NCI-H69 (cell line): ENCODE results near the gene TMX4.
A peak's percentile ranks its signal among the peaks of the same experiment; 100 is the strongest.
"Not testable (repeated sequence)": the region's sequence is repeated elsewhere in the genome, so short reads cannot be mapped to it uniquely, and the experiment has no call there.

Source experiments
- DNase-seq: peaks from one replicate; lab custom pipeline; 2025; lab: John Stamatoyannopoulos, UW

The TMX4 gene

GRCh38 chr20:7967199-7967844 lies 52.2 kb downstream of the TMX4 start:
- DNase-seq = no peak

- DNase-seq = no peak
Measured at GRCh38 chr20:7966176-7966575, 53.4 kb downstream of the TMX4 start.

GRCh38 chr20:7959484-7959883 lies 60.1 kb downstream of the TMX4 start:
- peak; percentile 50 for DNase-seq

DNA sequence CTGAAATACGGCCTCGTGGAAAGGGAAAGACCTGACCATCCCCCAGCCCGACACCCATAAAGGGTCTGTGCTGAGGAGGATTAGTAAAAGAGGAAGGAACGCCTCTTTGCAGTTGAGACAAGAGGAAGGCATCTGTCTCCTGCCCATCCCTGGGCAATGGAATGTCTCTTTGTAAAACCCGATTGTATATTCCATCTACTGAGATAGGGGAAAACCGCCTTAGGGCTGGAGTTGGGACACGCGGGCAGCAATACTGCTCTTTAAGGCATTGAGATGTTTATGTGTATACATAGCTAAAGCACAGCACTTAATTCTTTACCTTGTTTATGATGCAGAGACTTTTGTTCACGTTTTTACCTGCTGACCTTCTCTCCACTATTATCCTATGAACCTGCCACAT lies 63.0 kb downstream of the TMX4 start:
- DNase-seq = not testable (repeated sequence)

GRCh38 chr20:7950387-7950786 lies 69.2 kb downstream of the TMX4 start:
- DNase-seq = no peak

DNA sequence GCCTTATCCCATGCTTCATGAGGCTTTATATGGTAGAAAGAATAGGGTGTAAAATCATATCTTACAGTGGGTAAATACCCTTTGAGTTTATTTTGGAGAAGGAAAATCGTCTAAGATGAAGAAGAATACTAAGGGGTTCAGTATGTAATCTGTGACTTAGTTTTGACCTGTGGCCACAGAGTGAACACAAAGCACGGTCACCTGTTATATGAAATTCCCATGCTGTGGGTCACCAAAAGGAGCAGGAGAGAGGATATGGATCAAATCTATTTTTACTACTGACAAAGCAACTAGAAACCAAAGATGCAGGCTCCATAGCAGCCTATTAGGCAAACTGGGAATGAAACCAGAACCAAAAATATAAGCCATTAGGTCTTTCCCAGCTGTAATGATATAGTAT lies 75.7 kb downstream of the TMX4 start:
- DNase-seq = no peak

GRCh38 chr20:7940341-7940740 lies 79.2 kb downstream of the TMX4 start, which contains the start of gene HAO1:
HAO1 (minus strand) TSS chr20:7940458; CDS start chr20:7940422, 36 bp downstream.
- no peak for DNase-seq

DNA sequence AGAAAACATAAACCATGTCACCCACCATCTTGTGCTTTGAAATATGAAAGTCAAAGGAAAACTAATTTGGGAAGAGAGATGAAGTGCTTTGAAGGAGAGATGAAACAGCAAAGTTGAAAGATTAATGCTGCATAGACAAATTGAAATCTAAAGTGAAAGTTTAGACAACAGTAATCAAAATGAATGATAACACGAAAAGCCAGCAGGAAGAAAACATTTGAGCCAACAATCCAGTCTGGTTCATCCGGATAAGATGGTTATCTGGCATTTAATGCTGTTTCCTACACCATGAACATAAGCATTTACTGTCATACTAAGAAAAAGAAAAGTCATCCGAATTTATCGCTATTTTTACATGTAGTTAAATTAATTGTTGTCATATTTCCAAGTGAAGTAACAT lies 79.9 kb downstream of the TMX4 start:
- no peak for DNase-seq

DNA sequence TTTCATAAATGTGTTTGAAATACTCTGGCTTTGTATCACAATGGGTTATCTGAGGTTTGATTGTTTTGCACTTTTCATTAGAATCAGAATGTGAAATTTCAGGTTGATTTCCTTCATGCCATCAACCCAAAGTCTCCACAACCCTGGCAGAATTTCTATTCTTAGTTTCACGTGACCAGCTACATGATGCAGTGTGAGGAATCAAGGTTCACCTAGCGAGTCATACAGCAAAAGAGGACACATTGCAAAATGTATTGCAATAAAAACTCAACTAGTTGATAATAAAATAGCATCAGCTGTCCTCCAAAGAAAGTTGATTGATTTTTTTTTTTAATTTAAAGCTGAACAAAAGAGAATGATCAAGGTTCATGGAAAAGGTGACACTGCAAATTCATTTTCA lies 81.5 kb downstream of the TMX4 start:
- no peak for DNase-seq

GRCh38 chr20:7937328-7937727 lies 82.2 kb downstream of the TMX4 start:
- peak; percentile 13 for DNase-seq

DNA sequence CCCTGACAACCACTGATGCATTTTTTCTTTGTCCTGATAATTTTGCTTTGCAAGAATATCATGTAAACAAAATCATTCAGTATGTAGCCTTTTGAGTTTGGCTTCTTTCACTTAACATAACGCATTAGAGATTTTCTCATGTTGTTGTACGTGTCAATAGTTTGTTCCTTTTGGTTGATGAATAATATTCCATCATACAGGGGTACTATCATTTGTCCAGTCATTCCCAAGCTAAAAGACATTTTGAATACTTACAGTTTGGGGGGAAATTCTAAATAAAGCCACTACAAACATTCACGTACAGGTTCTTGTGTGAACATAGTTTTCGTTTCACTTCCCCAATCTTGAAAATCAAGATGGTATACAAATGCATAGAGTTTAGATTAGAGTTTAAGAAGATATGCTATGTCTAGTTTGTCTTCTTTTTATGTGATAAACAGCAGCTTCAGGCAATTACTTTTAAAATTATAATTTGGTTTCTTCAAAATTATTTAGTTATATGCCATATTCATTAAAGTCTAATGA lies 84.5 kb downstream of the TMX4 start:
- DNase-seq = no peak

DNA sequence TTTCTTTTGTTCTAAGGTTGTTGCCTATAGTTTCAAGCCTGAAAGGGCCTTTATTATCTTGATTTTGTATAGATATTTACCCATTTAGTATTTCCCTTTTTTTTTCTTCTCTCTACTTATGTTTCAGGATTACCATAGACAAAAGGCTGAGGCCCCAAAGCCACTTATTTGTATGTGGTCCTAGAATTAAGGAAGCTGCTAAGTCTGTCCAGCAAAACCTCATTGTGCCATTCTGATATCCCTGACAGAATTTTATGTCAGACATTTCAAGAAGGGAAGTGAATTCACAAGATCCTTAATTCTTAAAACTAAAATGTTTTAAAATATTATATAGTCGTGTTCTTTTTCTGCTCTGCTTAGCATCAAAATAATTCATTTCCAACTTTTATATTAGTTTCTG lies 86.2 kb downstream of the TMX4 start:
- DNase-seq = no peak

DNA sequence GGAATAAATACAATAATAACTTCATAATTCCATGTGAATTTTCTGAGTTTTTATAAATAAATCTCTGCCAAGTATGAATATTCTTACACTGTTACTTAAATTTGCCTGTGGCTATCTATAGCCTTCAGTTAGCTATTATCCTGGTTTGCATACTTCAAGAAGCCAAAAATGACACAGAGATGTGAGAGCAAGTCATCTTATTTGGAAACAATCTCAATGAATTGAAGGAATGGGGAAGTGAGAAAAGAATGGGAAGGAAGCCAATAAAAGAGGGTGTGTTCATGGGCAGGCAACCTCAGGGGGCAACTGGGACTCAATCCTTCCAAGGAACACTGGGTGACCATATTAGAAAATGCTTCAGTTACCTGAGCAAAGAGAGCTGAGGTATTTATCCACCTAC lies 89.2 kb downstream of the TMX4 start:
- DNase-seq = peak; percentile 12
